ENCODE measurements around the gene RAX. TPM values are rescaled to one million over a fixed set of nuclear protein-coding genes. Genes with fewer than 3 reads are reported as not detected.

Gene RAX
- total RNA-seq = not detected

GRCh38 chr18:59272891-59273758, at the start of gene RAX:
TSS of gene RAX (minus strand) at chr18:59273454. CDS start at chr18:59273206, 248 bp downstream.
- ChIA-PET POLR2A (interaction anchor here (0.6 kb wide), 1 partner anchor 150 kb away, joined by 3 read pairs; no protein-coding TSS in a partner anchor), CTCF (interaction anchor here (0.9 kb wide), 1 partner anchor 23 kb away, joined by 3 read pairs; no protein-coding TSS in a partner anchor)

GRCh38 chr18:59318460-59319050, 45.3 kb upstream of the RAX start, which contains the start of gene CPLX4:
TSS of gene CPLX4 (minus strand) at chr18:59318649. CDS start at chr18:59318462, 187 bp downstream.
- ChIA-PET POLR2A (no interaction called here), CTCF (interaction anchor here (1.4 to 3.0 kb wide), 2 partner anchors 10 to 84 kb away, joined by 4 to 12 read pairs; no protein-coding TSS in a partner anchor)

GRCh38 chr18:59311631-59312030, 38.4 kb upstream of the RAX start:
- ChIA-PET POLR2A (no interaction called here), CTCF (interaction anchor here (4.4 kb wide), 1 partner anchor 91 kb away, joined by 50 read pairs; no protein-coding TSS in a partner anchor)

- CTCF ChIA-PET = interaction anchor here (1.3 to 4.4 kb wide), 5 partner anchors 9 to 94 kb away, joined by 4 to 50 read pairs (median 7); partner anchors contain the start of gene CPLX4
- POLR2A ChIA-PET = no interaction called here
Observed at GRCh38 chr18:59308938-59309260, 35.6 kb upstream of the RAX start.

GRCh38 chr18:59308248-59308937, 35.1 kb upstream of the RAX start:
- POLR2A ChIA-PET = no interaction called here
- CTCF ChIA-PET = interaction anchor here (0.7 to 4.4 kb wide), 18 partner anchors 9 to 1683 kb away, joined by 3 to 50 read pairs (median 4); partner anchors contain the start of gene CPLX4

GRCh38 chr18:59306640-59307039, 33.4 kb upstream of the RAX start:
- CTCF ChIA-PET = interaction anchor here (1.3 to 2.0 kb wide), 3 partner anchors 45 to 96 kb away, joined by 3 to 7 read pairs (median 6); no protein-coding TSS in a partner anchor
- POLR2A ChIA-PET = no interaction called here

- POLR2A ChIA-PET = no interaction called here
- CTCF ChIA-PET = interaction anchor here (2.0 kb wide), 1 partner anchor 97 kb away, joined by 6 read pairs; no protein-coding TSS in a partner anchor
Observed at GRCh38 chr18:59305295-59305694, 32.0 kb upstream of the RAX start.

GRCh38 chr18:59303656-59304195, 30.5 kb upstream of the RAX start:
- ChIA-PET CTCF (interaction anchor here (0.8 to 2.6 kb wide), 2 partner anchors 99 kb away, joined by 5 to 17 read pairs; no protein-coding TSS in a partner anchor), POLR2A (no interaction called here)

GRCh38 chr18:59303006-59303405, 29.8 kb upstream of the RAX start:
- CTCF ChIA-PET = interaction anchor here (2.6 kb wide), 1 partner anchor 100 kb away, joined by 17 read pairs; no protein-coding TSS in a partner anchor
- POLR2A ChIA-PET = no interaction called here

- POLR2A ChIA-PET = no interaction called here
- CTCF ChIA-PET = interaction anchor here (2.6 kb wide), 1 partner anchor 101 kb away, joined by 17 read pairs; no protein-coding TSS in a partner anchor
Observed at GRCh38 chr18:59301929-59302328, 28.7 kb upstream of the RAX start.

- ChIA-PET CTCF (no interaction called here), POLR2A (no interaction called here)
Observed at GRCh38 chr18:59300676-59301285, 27.5 kb upstream of the RAX start.

GRCh38 chr18:59298871-59299270, 25.6 kb upstream of the RAX start:
- ChIA-PET POLR2A (no interaction called here), CTCF (no interaction called here)

GRCh38 chr18:59293317-59293716, 20.1 kb upstream of the RAX start:
- POLR2A ChIA-PET = no interaction called here
- CTCF ChIA-PET = no interaction called here

GRCh38 chr18:59286341-59286740, 13.1 kb upstream of the RAX start:
- ChIA-PET CTCF (interaction anchor here (1.4 kb wide), 1 partner anchor 22 kb away, joined by 3 read pairs; no protein-coding TSS in a partner anchor), POLR2A (no interaction called here)

- POLR2A ChIA-PET = no interaction called here
- CTCF ChIA-PET = no interaction called here
Observed at GRCh38 chr18:59282341-59282740, 9.1 kb upstream of the RAX start.

GRCh38 chr18:59279722-59280121, 6.5 kb upstream of the RAX start:
- ChIA-PET CTCF (no interaction called here), POLR2A (no interaction called here)

- CTCF ChIA-PET = no interaction called here
Observed at GRCh38 chr18:59279193-59279592, 5.9 kb upstream of the RAX start.

GRCh38 chr18:59278793-59279192, 5.5 kb upstream of the RAX start:
- CTCF ChIA-PET = no interaction called here
- POLR2A ChIA-PET = interaction anchor here (0.6 kb wide), 1 partner anchor 343 kb away, joined by 3 read pairs; no protein-coding TSS in a partner anchor

More at GRCh38 chr18:59279193-59279592, 5.9 kb upstream of the RAX start:
- POLR2A ChIA-PET = interaction anchor here (0.6 kb wide), 1 partner anchor 343 kb away, joined by 3 read pairs; no protein-coding TSS in a partner anchor

- ChIA-PET CTCF (interaction anchor here (0.7 kb wide), 1 partner anchor 9 kb away, joined by 3 read pairs; no protein-coding TSS in a partner anchor), POLR2A (no interaction called here)
Observed at GRCh38 chr18:59276047-59276446, 2.8 kb upstream of the RAX start.

All from activated CD8-positive, alpha-beta memory T cell treated with anti-CD3 and anti-CD28 coated beads for 36 hours (primary cell).